Stimulated activated CD4-positive, alpha-beta T cell treated with anti-CD3 and anti-CD28 coated beads, Interleukin-2, amount 100 ng/mL, for 48 hours (primary cell): ENCODE results near the gene HMCES.
"Not testable (repeated sequence)": the region's sequence is repeated elsewhere in the genome, so short reads cannot be mapped to it uniquely, and the experiment has no call there.

Experiments used
- DNase-seq, 2 donors: peaks; one replicate each; pipeline ENCODE4 v3.0.0-alpha.2; 2020

HMCES gene

GRCh38 chr3:129259612-129260477, 18.8 kb upstream of the HMCES start:
- DNase-seq = no peak

- DNase-seq = no peak
Observed at GRCh38 chr3:129260606-129261005, 18.1 kb upstream of the HMCES start.

- no peak for DNase-seq
Observed at GRCh38 chr3:129261894-129262293, 16.8 kb upstream of the HMCES start.

- DNase-seq = no peak
Observed at GRCh38 chr3:129263161-129263910, 15.3 kb upstream of the HMCES start.

GRCh38 chr3:129264994-129265393, 13.7 kb upstream of the HMCES start:
- not testable (repeated sequence) for DNase-seq

GRCh38 chr3:129266651-129267050, 12.0 kb upstream of the HMCES start:
- DNase-seq = no peak

GRCh38 chr3:129268396-129268795, 10.3 kb upstream of the HMCES start:
- no peak for DNase-seq

GRCh38 chr3:129271674-129272073, 7.0 kb upstream of the HMCES start:
- no peak for DNase-seq

GRCh38 chr3:129276385-129276784, 2.3 kb upstream of the HMCES start:
- peak in 1 of 2 donors; percentile 15 for DNase-seq

- no peak for DNase-seq
Observed at GRCh38 chr3:129277829-129278271, 820 bp upstream of the HMCES start.

DNA sequence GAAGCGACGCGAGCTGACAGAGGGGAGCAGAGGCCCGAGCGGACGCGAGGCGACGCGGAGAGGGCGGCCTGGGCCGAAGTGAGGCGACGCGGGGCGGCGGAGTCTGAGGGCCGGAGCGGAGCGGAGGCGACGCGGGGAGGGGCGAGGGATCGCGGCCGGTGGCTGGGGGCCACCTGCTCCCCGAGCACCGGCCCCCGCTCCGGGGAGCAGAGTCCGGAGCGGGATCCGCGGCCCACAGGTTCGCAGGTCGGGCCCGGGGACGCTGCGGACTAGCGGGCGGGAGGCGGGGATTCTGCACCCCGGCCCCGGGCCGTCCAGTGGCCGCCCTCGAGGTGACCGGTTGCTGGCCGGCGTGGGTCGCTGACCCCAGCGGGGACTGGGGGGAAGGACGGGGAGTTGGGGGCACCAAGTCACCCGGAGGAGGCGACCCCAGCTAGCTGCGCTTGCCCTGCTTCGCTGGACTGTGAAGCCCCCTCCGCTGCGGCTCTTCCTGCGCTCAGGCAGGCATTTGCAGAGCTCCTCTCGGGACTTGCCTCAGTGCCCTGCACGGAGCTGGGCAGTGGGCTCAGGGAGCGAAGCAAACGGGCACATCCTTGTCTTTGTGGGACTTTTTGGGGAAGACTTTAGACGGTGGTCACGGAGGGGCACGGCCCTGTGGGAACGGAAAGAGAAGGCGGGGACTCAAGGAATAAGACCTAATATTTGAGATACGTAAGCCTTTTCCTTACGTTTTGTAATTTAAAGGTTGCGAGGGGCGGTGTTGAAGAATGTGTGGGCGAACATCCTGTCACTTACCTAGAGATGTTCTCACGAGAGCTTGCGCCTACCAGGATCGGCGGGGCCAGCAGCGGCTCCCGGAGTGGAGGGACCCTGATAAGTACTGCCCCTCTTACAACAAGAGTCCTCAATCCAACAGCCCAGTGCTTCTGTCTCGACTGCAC, 566 bp downstream of the HMCES start:
- peak; percentile 46 to 52 for DNase-seq

DNA sequence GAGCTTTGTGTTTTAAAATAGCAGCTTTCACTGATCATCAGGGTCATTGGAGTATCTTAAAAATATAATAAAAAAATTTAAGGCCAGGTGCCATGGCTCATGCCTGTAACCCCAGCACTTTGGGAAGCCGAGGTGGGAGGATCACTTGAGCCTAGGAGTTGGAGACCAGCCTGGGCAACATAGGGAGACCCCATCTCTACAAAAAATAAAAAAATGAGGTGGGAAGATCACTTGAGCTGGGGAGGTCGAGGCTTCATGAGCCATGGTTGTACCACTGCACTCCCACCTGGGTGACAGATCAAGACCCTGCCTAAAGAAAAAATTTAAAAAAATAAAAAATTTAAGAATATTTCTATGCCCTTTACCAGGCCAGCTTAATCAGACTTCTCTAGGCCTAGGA, 1.5 kb downstream of the HMCES start:
- no peak for DNase-seq

DNA sequence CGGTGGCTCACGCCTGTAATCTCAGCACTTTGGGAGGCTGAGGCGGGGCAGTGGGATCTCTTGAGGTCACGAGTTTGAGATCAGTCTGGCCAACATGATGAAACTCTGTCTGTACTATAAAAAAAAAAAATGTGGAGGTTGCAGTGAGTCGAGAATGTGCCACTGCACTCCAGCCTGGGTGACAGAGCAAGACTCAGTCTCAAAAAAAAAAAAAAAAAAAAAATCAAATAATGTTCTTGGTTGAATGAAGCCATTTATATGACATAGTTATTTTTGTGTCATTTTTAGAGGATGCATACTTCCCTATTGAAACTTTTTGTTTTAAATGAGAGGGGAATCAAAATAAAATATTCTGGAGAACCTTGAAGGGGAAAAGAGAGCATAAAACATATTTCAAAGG, 3.1 kb downstream of the HMCES start:
- no peak for DNase-seq

GRCh38 chr3:129282727-129283327, 4.2 kb downstream of the HMCES start:
- no peak for DNase-seq

DNA sequence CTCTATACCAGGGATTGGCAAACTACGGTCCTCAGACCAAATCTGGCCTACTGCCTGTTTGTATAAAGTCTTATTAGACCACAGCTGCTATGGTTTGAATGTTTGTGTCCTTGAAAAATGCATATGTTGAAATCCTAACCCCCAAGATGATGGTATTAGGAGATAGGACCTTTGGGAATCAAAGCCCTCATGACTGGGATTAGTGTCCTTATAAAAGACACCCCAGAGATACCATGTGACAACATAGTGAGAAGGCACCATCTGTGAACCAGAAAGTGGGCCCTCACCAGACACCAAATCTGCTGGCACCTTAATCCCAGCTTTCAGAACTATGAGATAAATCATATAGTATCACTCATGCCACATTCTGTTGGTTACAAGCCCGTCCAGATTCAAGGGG, 7.4 kb downstream of the HMCES start:
- no peak for DNase-seq

- DNase-seq = no peak
Observed at GRCh38 chr3:129288446-129288845, 9.8 kb downstream of the HMCES start.

GRCh38 chr3:129289201-129289921, 10.7 kb downstream of the HMCES start:
- DNase-seq = no peak

DNA sequence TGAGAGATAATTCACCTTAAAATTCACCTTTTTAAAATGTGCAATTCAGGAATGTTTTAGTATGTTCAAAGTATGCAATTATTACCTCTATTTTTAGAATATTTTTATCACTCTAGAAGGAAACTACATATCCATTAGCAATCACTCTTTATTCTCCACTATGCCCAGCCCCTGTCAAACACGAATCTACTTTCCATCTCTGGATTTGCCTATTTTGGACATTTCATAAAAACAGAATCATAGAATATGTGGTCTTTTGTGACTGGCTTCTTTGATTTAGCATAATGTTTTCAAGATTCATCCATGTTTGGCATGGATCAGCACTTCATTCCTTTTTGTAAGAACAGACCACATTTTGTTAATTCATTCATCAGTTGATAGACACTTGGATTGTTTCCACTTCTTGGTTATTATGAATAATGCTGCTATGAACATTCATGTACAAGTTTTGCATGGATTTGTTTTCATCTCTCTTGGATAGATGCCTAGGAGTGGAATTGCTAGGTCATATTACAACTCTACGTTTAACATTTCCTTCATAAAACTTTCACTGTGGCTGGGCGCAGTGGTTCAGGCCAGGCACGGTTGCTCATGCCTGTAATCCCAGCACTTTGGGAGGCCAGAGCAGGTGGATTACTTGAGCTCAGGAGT, 12.7 kb downstream of the HMCES start:
- DNase-seq = no peak

GRCh38 chr3:129295286-129295685, 16.6 kb downstream of the HMCES start:
- no peak for DNase-seq

DNA sequence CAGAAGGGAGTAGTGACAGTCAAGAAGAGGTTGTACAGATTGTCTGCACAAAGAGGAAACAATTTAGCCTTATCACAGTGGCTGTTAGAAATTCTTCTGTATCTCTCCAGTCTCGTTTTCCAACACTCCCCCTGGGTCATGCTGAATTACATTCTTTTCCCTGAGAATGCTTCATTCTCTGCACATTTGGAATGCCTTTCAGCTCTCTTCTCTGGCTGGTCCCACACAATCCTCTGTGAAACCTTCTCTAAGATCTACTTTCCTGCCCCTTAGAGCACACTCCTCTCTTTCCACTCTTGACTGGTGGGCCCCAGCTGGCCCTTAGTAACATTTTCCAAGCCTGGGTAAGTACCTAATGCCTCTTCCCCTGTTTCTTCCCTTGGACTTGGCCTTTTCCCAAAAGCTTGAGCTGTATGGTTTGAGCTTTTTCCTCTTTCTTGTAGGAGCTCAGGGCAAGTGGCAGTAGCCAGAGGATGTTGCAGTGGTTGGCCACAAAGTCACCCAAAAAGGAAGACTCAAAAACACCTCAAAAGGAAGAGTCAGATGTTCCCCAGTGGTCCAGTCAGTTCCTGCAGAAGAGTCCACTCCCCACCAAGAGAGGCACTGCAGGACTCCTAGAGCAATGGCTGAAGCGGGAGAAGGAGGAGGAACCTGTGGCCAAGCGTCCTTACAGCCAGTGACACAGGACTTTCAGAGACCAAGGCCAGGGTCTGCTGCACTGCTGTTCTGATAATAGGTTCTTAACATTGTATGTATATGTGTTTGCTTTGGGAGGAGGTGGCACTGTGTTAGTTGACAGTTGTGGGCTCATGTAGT, 25.7 kb downstream of the HMCES start:
- DNase-seq = no peak

DNA sequence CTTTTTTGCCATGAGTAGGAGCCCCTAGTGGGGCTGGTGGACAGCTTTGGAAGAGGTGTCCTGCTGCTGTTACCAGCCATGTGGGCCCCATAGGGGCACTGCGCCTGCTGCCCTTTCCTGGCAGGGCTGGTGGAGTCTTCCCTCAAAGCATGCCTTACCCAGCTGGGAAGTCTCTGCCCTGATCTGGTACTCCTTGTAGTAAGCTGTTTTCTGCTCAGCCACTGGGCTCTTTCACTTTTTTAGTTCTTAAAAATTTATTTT, 26.2 kb downstream of the HMCES start:
- DNase-seq = no peak
